ENCODE measurements around the gene STAP2. TPM values are rescaled to one million over a fixed set of nuclear protein-coding genes. Genes with fewer than 3 reads are reported as not detected.

Gene STAP2
- total and polyA plus RNA-seq, 4 donors: 24.4 to 32.6 (median 27.3) TPM

DNA sequence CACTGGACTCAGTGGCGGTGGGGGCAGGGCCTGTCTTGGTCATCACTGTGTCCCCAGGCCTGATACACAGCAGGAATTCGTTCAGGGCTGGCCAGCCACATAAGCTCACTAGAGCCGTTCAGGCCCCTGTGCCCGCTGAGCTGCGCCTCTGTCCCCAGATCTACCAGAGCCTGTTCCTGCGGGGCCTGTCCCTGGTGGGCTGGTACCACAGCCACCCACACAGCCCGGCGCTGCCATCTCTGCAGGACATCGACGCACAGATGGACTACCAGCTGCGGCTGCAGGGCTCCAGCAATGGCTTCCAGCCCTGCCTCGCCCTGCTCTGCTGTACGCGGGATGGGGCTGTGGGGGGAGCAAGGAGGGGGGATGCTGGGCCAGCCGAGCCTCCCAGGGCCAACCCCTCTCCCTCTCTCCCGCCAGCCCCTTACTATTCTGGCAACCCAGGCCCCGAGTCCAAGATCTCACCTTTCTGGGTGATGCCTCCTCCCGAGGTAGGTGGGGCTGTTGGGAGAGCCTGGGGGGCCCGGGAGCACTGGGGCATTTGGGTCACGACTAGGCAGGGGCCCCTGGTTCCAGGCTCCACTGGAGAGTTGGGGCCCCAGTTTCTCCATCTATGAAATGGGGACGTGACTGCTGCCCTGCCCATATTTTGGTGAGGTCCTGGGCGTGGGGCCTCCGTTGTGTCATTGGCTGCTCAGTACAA lies 18.6 kb upstream of the STAP2 start:
- Histone ChIP-seq H3K27ac (ENCODE audit: low read depth in 1 of 2, low read length in 1 of 2) (no peak overlapping the region), H3K36me3 (ENCODE audit: control insufficient read depth in 4 of 4, insufficient read depth in 4 of 4, low read length in 4 of 4) (peaks cover 6 to 50% (median 16%) of the 10 kb centered on the region in 4 donors), H3K9ac (ENCODE audit: insufficient read depth in 1 of 2, low read length in 2 of 2) (no peak overlapping the region), H3K9me3 (ENCODE audit: control insufficient read depth in 4 of 4, insufficient read depth in 3 of 4, low read length in 3 of 4) (no peaks in the 10 kb centered on the region), H3K4me1 (ENCODE audit: control insufficient read depth in 5 of 5, insufficient read depth in 5 of 5, low read length in 5 of 5) (peaks cover 0 to 30% (median 4%) of the 10 kb centered on the region in 5 donors), H3K27me3 (ENCODE audit: control insufficient read depth in 3 of 3, insufficient read depth in 3 of 3, low read length in 2 of 3) (no peaks in the 10 kb centered on the region), H3K4me3 (no peak overlapping the region)
- ATAC-seq (ENCODE audit: insufficient read depth, low FRiP score) (no peak), DNase-seq (no peak)
- TF ChIP-seq, protein P1, sequence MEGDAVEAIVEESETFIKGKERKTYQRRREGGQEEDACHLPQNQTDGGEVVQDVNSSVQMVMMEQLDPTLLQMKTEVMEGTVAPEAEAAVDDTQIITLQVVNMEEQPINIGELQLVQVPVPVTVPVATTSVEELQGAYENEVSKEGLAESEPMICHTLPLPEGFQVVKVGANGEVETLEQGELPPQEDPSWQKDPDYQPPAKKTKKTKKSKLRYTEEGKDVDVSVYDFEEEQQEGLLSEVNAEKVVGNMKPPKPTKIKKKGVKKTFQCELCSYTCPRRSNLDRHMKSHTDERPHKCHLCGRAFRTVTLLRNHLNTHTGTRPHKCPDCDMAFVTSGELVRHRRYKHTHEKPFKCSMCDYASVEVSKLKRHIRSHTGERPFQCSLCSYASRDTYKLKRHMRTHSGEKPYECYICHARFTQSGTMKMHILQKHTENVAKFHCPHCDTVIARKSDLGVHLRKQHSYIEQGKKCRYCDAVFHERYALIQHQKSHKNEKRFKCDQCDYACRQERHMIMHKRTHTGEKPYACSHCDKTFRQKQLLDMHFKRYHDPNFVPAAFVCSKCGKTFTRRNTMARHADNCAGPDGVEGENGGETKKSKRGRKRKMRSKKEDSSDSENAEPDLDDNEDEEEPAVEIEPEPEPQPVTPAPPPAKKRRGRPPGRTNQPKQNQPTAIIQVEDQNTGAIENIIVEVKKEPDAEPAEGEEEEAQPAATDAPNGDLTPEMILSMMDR (IDR thresholded peaks at IDR 0.05; ENCODE audit: control extremely low read depth, extremely low read depth): no peak
- WGBS, 2 donors: 86 to 93% methylated on average over 20 to 23 of the region's 23 CpGs

DNA sequence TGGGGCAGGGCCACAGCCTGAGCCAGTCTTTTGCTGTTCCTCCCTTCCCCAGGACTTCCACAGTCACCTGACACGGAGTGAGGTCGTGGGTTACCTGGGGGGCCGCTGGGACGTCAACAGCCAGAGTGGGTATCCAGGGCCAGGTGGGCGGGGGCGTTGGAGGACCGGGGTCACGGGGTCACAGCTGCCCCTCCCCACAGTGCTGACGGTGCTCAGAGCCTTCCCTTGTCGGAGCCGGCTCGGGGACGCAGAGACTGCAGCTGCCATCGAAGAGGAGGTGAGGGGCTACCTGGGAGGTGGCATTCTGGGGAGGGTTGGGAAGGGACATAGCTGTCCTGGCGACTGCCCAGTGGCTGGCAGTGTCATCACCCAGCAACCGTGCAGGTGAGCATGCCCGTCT lies 16.3 kb upstream of the STAP2 start:
- no peaks in the 10 kb centered on the region for H3K9me3 ChIP-seq (ENCODE audit: control insufficient read depth in 4 of 4, insufficient read depth in 3 of 4, low read length in 3 of 4)
- ATAC-seq (ENCODE audit: insufficient read depth, low FRiP score) (no peak), DNase-seq (no peak)
- H3K4me1 ChIP-seq (ENCODE audit: control insufficient read depth in 5 of 5, insufficient read depth in 5 of 5, low read length in 5 of 5): peaks cover 0 to 8% (median 0%) of the 10 kb centered on the region in 5 donors
- H3K36me3 ChIP-seq (ENCODE audit: control insufficient read depth in 4 of 4, insufficient read depth in 4 of 4, low read length in 4 of 4): peaks cover 0 to 28% (median 10%) of the 10 kb centered on the region in 4 donors
- H3K4me3 ChIP-seq: no peak overlapping the region
- H3K27ac ChIP-seq (ENCODE audit: low read depth in 1 of 2, low read length in 1 of 2): no peak overlapping the region
- H3K27me3 ChIP-seq (ENCODE audit: control insufficient read depth in 3 of 3, insufficient read depth in 3 of 3, low read length in 2 of 3): no peaks in the 10 kb centered on the region
- 83 to 90% methylated on average over 17 of the region's 17 CpGs for WGBS, 2 donors
- TF ChIP-seq, protein P1 (IDR thresholded peaks at IDR 0.05; ENCODE audit: control extremely low read depth, extremely low read depth): no peak
- H3K9ac ChIP-seq (ENCODE audit: insufficient read depth in 1 of 2, low read length in 2 of 2): no peak overlapping the region

DNA sequence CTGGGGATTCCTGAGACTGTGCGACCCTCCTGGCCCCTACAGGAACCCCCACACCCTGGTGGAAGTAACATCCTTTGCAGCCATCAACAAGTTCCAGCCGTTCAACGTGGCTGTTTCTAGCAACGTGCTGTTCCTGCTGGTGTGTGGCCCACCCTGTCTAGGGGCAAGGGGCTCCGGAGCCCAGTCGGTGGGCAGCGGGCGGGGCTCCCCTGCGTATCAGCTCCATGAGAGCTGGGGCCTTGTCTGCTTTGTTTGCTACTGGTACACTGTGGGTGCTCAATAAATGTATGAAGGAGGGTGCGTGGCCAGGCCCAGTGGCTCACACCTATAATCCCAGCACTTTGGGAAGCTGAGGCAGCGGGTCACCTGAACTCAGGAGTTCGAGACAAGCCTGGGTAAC lies 15.7 kb upstream of the STAP2 start:
- Histone ChIP-seq H3K27ac (ENCODE audit: low read depth in 1 of 2, low read length in 1 of 2) (no peak overlapping the region), H3K9me3 (ENCODE audit: control insufficient read depth in 4 of 4, insufficient read depth in 3 of 4, low read length in 3 of 4) (no peaks in the 10 kb centered on the region), H3K4me1 (ENCODE audit: control insufficient read depth in 5 of 5, insufficient read depth in 5 of 5, low read length in 5 of 5) (peaks cover 0 to 3% (median 0%) of the 10 kb centered on the region in 5 donors), H3K27me3 (ENCODE audit: control insufficient read depth in 3 of 3, insufficient read depth in 3 of 3, low read length in 2 of 3) (no peaks in the 10 kb centered on the region), H3K9ac (ENCODE audit: insufficient read depth in 1 of 2, low read length in 2 of 2) (no peak overlapping the region), H3K4me3 (no peak overlapping the region), H3K36me3 (ENCODE audit: control insufficient read depth in 4 of 4, insufficient read depth in 4 of 4, low read length in 4 of 4) (peaks cover 0 to 22% (median 7%) of the 10 kb centered on the region in 4 donors)
- ATAC-seq (ENCODE audit: insufficient read depth, low FRiP score) (no peak), DNase-seq (no peak)
- 91 to 96% methylated on average over 12 of the region's 12 CpGs for WGBS, 2 donors
- TF ChIP-seq, protein P1 (IDR thresholded peaks at IDR 0.05; ENCODE audit: control extremely low read depth, extremely low read depth): no peak

Data from lung (tissue), 12 donors.